ENCODE data around the gene CFAP100.

CFAP100 gene

DNA sequence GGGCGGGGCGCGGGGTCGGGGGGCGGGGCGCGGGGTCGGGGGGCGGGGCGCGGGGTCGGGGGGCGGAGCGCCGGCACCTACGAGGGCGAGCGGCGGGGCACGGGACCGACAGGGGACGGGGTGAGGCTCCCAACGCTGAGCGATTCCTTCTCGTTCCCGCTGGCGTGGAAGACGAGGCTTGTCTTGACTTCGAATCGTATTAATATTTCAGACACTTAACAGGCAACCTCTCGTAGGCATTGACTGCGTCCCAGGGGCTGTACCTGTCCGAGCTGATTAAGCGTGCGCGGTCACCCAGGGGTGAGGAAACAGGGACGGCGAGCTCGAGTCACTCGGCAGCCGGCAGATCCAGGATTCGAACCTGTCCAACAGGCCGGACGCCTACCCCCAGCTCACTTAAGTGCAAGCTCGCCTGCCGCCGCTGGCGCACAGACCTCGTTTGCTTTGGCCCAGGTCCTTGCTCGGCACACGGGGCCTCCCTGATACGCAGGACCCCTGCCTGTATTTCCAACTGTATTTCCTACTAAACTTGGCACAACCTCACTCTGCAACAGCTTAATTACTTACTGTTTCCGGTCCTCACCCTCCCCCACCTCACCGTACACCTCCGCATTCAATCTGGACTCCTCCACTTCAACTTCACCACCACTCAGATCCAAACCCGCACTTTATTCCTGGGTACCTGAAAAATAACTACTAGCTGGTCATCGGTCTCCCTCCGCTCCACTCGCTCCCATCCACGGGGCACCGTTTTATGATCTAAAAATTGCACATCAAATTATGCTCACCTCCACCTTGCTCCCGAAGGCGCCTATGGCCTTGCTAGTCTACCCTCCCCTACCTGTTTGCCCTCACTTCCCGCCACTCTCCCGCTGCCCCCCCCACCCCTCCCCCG, 81.7 kb downstream of the CFAP100 start:
- Histone ChIP-seq H3K27me3 (ENCODE audit: low read depth, low read length) (no peaks in the 10 kb centered on the region), H4K20me1 (ENCODE audit: insufficient read depth, low read length) (peaks cover 27% of the 10 kb centered on the region), H3K9ac (ENCODE audit: low read length) (no peak overlapping the region), H3K79me2 (ENCODE audit: low read length) (peaks cover 36% of the 10 kb centered on the region), H3K4me3 (ENCODE audit: low read length) (peak overlapping the region; percentile 80), H3K36me3 (replicated peaks; ENCODE audit: low read depth, low read length) (peaks cover 24% of the 10 kb centered on the region), H3K27ac (ENCODE audit: low read length) (no peak overlapping the region), H3K9me3 (ENCODE audit: insufficient read depth, low read length) (no peaks in the 10 kb centered on the region), H2AFZ (ENCODE audit: low read depth, low read length) (peak overlapping the region; percentile 94), H3K4me2 (ENCODE audit: low read length) (peak overlapping the region; percentile 66), H3K4me1 (ENCODE audit: low read length) (peaks cover 19% of the 10 kb centered on the region)
- no peak for TF ChIP-seq EZH2phosphoT487 (IDR thresholded peaks at IDR 0.05; ENCODE audit: low read depth)
- TF ChIP-seq, protein P1, sequence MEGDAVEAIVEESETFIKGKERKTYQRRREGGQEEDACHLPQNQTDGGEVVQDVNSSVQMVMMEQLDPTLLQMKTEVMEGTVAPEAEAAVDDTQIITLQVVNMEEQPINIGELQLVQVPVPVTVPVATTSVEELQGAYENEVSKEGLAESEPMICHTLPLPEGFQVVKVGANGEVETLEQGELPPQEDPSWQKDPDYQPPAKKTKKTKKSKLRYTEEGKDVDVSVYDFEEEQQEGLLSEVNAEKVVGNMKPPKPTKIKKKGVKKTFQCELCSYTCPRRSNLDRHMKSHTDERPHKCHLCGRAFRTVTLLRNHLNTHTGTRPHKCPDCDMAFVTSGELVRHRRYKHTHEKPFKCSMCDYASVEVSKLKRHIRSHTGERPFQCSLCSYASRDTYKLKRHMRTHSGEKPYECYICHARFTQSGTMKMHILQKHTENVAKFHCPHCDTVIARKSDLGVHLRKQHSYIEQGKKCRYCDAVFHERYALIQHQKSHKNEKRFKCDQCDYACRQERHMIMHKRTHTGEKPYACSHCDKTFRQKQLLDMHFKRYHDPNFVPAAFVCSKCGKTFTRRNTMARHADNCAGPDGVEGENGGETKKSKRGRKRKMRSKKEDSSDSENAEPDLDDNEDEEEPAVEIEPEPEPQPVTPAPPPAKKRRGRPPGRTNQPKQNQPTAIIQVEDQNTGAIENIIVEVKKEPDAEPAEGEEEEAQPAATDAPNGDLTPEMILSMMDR (IDR thresholded peaks at IDR 0.05; ENCODE audit: low read depth, low read length), result no peak

DNA sequence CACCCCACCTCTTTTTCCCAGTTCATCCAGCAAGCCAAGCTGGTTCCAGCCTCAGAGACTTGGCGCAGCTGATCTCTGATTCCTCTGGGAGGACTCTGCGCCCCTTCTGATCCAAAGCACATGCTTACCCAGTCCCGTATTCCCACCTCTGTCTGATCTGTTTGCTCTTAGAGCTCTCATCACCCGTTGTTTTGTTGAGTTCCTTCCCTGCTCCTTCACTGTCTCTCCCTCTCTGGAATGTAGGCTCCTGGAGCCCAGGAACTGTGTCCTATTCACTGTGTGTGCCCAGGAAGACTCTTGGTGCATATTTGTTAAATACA, 82.3 kb downstream of the CFAP100 start:
- H3K4me2 ChIP-seq (ENCODE audit: low read length), result no peak overlapping the region
- H3K9me3 ChIP-seq (ENCODE audit: insufficient read depth, low read length), result no peaks in the 10 kb centered on the region
- H4K20me1 ChIP-seq (ENCODE audit: insufficient read depth, low read length), result peaks cover 24% of the 10 kb centered on the region
- H3K4me1 ChIP-seq (ENCODE audit: low read length), result peaks cover 19% of the 10 kb centered on the region
- H2AFZ ChIP-seq (ENCODE audit: low read depth, low read length), result no peak overlapping the region
- H3K9ac ChIP-seq (ENCODE audit: low read length), result no peak overlapping the region
- H3K79me2 ChIP-seq (ENCODE audit: low read length), result peaks cover 31% of the 10 kb centered on the region
- TF ChIP-seq, protein P1 (IDR thresholded peaks at IDR 0.05; ENCODE audit: low read depth, low read length), result no peak
- TF ChIP-seq EZH2phosphoT487 (IDR thresholded peaks at IDR 0.05; ENCODE audit: low read depth), result no peak
- H3K27ac ChIP-seq (ENCODE audit: low read length), result no peak overlapping the region
- H3K4me3 ChIP-seq (ENCODE audit: low read length), result no peak overlapping the region
- H3K36me3 ChIP-seq (replicated peaks; ENCODE audit: low read depth, low read length), result peaks cover 19% of the 10 kb centered on the region
- H3K27me3 ChIP-seq (ENCODE audit: low read depth, low read length), result no peaks in the 10 kb centered on the region

DNA sequence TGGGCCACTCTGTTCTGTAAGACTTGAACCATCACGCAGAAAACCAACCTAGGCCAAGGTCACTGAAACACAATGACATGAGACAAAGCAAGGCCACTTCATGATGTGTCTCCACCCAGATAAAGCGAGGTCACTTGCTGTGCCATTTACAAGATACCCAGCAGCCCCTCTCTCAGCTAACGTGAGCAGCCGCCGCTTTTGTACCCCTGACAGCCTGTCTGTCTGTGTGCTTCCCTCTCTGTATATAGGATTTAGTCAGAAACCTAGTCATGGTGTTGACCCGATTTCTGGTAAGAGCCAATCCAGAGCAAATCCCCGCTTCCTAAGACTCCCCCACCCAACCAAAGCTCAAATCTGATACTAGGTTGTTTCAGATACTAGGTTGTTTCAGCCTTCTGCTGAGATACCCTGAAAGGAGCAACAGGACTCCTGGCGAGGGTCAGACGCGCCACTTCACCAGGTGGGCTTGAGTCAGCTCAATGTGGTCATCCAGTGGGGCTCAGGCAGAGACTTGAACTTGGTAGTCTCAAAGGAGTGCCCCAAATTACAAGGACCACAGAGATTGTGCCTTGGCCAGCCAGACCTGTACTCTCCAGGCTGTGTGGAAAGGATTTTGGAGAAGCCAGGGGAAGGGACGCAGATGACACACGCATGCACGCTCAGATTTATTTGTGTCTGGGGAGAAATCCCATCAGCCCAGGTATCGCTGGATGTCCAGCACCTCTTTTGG, 84.0 kb downstream of the CFAP100 start:
- Histone ChIP-seq H3K9me3 (ENCODE audit: insufficient read depth, low read length) (no peaks in the 10 kb centered on the region), H3K9ac (ENCODE audit: low read length) (no peak overlapping the region), H3K27ac (ENCODE audit: low read length) (no peak overlapping the region), H2AFZ (ENCODE audit: low read depth, low read length) (no peak overlapping the region), H3K79me2 (ENCODE audit: low read length) (peaks cover 14% of the 10 kb centered on the region), H3K36me3 (replicated peaks; ENCODE audit: low read depth, low read length) (peaks cover 4% of the 10 kb centered on the region), H3K27me3 (ENCODE audit: low read depth, low read length) (no peaks in the 10 kb centered on the region), H3K4me1 (ENCODE audit: low read length) (peaks cover 8% of the 10 kb centered on the region), H4K20me1 (ENCODE audit: insufficient read depth, low read length) (peaks cover 8% of the 10 kb centered on the region), H3K4me3 (ENCODE audit: low read length) (no peak overlapping the region), H3K4me2 (ENCODE audit: low read length) (no peak overlapping the region)
- TF ChIP-seq EZH2phosphoT487 (IDR thresholded peaks at IDR 0.05; ENCODE audit: low read depth), result no peak
- TF ChIP-seq, protein P1 (IDR thresholded peaks at IDR 0.05; ENCODE audit: low read depth, low read length), result no peak

DNA sequence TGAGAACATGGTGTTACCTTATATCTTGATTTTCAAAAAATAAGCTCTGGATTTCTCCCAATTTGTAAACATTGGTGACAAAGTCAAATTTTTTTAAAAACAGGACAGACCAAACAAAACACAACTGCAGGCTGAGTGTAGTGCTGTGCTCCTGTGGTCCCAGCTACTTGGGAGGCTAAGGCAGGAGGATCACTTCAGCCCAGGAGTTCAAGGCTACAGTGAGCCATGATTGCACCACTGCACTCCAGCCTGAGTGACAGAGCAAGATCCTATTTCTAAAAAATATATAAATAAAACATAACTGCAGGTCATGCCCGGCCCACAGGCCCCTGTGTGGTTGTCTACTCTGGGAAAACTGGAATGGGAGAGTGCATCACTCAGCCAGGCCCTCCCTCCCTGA, 84.9 kb downstream of the CFAP100 start:
- no peaks in the 10 kb centered on the region for H3K36me3 ChIP-seq (replicated peaks; ENCODE audit: low read depth, low read length)
- H3K27me3 ChIP-seq (ENCODE audit: low read depth, low read length), result no peaks in the 10 kb centered on the region
- H3K9ac ChIP-seq (ENCODE audit: low read length), result no peak overlapping the region
- H3K27ac ChIP-seq (ENCODE audit: low read length), result no peak overlapping the region
- peaks cover 5% of the 10 kb centered on the region for H3K79me2 ChIP-seq (ENCODE audit: low read length)
- peaks cover under 1% of the 10 kb centered on the region for H3K4me1 ChIP-seq (ENCODE audit: low read length)
- H4K20me1 ChIP-seq (ENCODE audit: insufficient read depth, low read length), result peaks cover 1% of the 10 kb centered on the region; the same call in 1 of the 2 replicates
- H2AFZ ChIP-seq (ENCODE audit: low read depth, low read length), result no peak overlapping the region
- no peak overlapping the region for H3K4me2 ChIP-seq (ENCODE audit: low read length)
- TF ChIP-seq, protein P1 (IDR thresholded peaks at IDR 0.05; ENCODE audit: low read depth, low read length), result no peak
- TF ChIP-seq EZH2phosphoT487 (IDR thresholded peaks at IDR 0.05; ENCODE audit: low read depth), result no peak
- no peaks in the 10 kb centered on the region for H3K9me3 ChIP-seq (ENCODE audit: insufficient read depth, low read length)
- H3K4me3 ChIP-seq (ENCODE audit: low read length), result no peak overlapping the region
